GM12875 (cell line): ENCODE results near the gene CAPZB.

ENCODE experiments used
- H3K4me3 ChIP-seq: one replicate; pipeline ENCODE4 v1.5.1; 2011; ENCODE audit warnings: low read depth, low read length, control low read depth
- CTCF ChIP-seq: IDR thresholded peaks from 2 replicates; pipeline ENCODE4 v1.5.1; 2011; ENCODE audit warnings: low read depth, mild to moderate bottlenecking, control low read depth, inconsistent platforms, low read length, moderate library complexity, borderline replicate concordance; ENCODE audit not compliant: insufficient read depth

The CAPZB gene

GRCh38 chr1:19317126-19317910 lies 168.0 kb downstream of the CAPZB start:
- no peak for TF ChIP-seq CTCF
- no peak overlapping the region for H3K4me3 ChIP-seq

- peak overlapping the region; percentile 36 for H3K4me3 ChIP-seq
- TF ChIP-seq CTCF, result no peak
These were observed 169.8 kb downstream of the CAPZB start for GRCh38 chr1:19315378-19316198.

- H3K4me3 ChIP-seq, result peak overlapping the region; percentile 31
- TF ChIP-seq CTCF, result no peak
These were observed 171.1 kb downstream of the CAPZB start for GRCh38 chr1:19313961-19314882.

GRCh38 chr1:19313636-19313959 lies 171.7 kb downstream of the CAPZB start:
- H3K4me3 ChIP-seq, result peak overlapping the region; percentile 31
- TF ChIP-seq CTCF, result no peak

- H3K4me3 ChIP-seq, result peak overlapping the region; percentile 71
- TF ChIP-seq CTCF, result no peak
These were observed 172.3 kb downstream of the CAPZB start for GRCh38 chr1:19312782-19313635.

- peak within 1 kb of the TSS; percentile 98 for H3K4me3 ChIP-seq
- TF ChIP-seq CTCF, result no peak
These were observed 173.2 kb downstream of the CAPZB start, which contains the start of the genes AKR7A2 and SLC66A1 for GRCh38 chr1:19311931-19312781. Gene AKR7A2 (minus strand): TSS chr1:19312144. CDS start chr1:19312124, 20 bp downstream. Gene SLC66A1 (plus strand): TSS chr1:19312326. CDS start chr1:19317678, 5,352 bp downstream.
